HG02973 (cell line): ENCODE results near the gene DIP2B.

Source experiments
- ATAC-seq: cut with Tn5 transposase; IDR thresholded peaks from one replicate; pipeline ENCODE4 v1.9.1; 2021; ENCODE audit warnings: moderate library complexity; ENCODE audit not compliant: unreplicated experiment

The DIP2B gene

GRCh38 chr12:50633955-50634354, 129.2 kb downstream of the DIP2B start:
- no peak for ATAC-seq

DNA sequence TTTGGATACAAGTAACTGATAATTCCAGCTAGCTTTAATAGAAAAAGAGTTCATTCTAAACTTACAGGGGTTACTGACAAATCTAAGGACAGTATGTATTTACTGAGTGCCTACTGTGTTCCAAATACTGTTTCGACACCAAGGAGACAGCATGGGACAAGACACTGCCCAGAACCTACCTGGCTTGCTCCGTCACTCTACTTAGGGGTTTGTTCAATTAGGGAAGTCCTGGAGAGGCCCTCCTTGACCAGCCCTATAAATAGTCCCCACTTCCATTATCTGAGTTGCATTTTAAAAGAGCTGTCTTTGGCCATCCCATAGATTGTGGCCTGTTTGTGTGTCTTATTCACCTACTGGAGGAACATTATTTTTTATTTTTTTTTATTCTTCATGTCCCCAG, 129.6 kb downstream of the DIP2B start:
- no peak for ATAC-seq

GRCh38 chr12:50635364-50635763, 130.6 kb downstream of the DIP2B start:
- ATAC-seq = no peak

DNA sequence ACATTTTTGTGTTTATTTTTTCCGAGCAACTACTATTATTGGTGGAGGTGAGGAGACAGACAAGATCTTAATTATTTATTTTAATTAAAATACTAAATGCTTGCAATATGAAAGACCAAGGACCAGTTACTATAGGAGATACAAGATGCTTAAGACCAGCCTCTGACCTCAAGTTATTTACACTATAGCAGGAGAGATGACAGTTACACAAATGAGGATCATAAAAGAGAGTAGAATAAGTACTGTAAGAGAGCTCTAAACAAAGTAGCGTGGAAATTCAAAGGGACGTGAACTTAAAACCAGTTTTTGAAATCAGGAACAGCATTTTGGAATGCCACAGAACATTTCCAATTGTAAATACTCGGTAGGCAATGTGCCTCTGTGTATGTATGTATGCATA, 131.1 kb downstream of the DIP2B start:
- no peak for ATAC-seq

GRCh38 chr12:50636505-50636904, 131.7 kb downstream of the DIP2B start:
- ATAC-seq = no peak

GRCh38 chr12:50637870-50638481, 133.2 kb downstream of the DIP2B start:
- ATAC-seq = no peak

DNA sequence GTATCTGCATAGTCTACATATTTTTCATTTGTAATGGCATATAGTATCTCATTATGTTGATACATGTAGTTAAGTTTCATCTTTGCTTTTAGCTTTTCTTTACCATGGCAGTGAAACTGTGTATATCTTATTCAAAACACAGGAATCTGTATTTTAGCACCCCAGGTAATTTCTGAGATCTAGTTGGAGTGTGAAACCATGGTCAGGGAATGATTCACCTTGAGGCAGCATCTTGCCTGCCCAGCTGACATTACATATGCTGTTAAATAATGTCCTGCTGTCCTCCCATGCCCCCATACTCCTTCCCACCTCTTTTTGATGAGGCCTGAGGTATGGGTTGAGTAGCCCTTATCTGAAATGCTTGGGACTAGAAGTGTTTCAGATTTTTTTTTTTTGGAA, 133.7 kb downstream of the DIP2B start:
- no peak for ATAC-seq

DNA sequence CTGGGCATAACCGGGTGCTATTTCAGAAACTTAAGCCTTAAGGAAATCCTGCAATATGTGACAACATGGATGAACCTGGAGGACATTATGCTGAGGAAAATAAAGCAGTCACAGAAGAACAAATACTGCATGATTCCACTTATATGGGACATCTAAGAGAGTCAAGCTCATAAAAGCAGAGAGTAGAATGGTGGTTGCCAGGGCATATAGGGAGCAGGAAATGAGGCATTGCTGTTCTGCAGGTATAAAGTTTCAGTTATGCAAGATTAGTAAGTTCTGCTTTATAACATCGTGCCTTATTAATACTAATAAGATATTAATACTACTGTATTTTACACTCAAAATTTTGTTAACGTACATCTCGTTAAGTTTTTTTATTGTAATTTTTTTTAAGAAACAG, 134.9 kb downstream of the DIP2B start:
- ATAC-seq = no peak

DNA sequence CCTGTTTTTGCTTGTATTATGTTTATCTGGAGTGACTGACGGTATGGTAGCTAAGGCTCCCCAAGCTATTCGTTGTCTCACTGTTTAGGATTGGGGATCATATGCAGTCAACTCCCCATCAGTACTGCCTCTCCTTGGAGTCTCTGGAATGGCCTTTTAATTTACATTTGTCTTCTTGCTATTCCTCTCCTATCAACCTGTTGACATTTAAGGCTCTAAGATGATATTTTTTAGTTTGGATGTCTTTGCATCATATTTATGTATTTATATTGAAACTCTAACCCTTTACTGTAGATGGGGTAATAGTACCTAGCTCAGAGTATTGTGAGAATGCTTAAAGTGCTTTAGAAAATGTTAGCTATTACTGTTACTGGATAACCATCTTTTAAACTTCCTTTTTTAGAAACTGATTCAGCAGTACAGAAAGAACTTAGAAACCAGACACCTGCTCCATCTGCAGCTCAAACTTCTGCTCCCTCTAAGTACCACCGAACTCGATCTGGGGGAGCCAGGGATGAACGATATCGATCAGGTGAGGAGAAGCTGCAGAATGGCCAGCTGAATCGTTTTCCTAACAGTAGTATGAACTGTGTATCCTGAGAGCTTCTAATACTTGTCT, 135.6 kb downstream of the DIP2B start:
- ATAC-seq = no peak

GRCh38 chr12:50641566-50641965, 136.8 kb downstream of the DIP2B start:
- ATAC-seq = no peak

- no peak for ATAC-seq
Observed at GRCh38 chr12:50642035-50642451, 137.3 kb downstream of the DIP2B start.

DNA sequence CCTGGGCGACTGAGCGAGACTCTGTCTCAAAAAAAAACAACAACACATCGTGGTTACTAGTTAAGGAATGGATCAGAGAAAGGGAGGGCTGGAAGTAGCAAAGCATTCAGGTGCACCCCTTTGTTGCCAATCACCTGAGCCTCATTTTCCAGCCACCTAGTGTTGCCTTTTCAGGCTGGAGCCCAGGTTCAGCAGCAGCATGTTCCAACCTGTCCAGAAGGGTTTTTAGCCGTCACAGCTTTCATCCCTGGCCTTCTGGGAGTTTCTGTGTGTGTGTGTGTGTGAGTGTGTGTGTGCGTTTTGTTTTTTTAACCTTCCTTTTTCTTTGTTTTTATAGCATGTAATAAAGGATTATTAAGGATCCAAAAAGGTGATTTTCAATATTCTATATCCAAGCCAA, 138.0 kb downstream of the DIP2B start:
- ATAC-seq = no peak

- ATAC-seq = no peak
Observed at GRCh38 chr12:50647031-50647430, 142.2 kb downstream of the DIP2B start.

DNA sequence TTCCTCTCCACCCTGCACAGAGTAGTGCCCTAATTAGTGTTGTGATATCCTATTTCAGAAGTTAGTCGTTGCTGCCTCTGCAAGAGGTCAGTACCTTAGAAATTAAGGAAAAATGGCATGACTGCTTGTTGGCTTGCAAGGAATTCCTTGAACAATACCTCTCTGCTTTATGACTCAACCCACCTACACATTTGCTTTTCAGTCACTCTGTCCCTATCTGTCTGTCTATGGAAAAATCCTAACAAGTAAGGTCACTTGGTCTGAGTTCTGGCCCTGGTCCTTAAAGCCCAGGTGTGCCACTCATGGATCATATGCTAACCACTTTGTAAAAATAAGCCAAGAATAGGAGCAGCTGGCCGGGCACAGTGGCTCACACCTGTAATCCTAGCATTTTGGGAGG, 142.7 kb downstream of the DIP2B start:
- no peak for ATAC-seq

GRCh38 chr12:50650285-50650684, 145.5 kb downstream of the DIP2B start:
- no peak for ATAC-seq

- ATAC-seq = no peak
Observed at GRCh38 chr12:50655374-50655921, 150.7 kb downstream of the DIP2B start.

DNA sequence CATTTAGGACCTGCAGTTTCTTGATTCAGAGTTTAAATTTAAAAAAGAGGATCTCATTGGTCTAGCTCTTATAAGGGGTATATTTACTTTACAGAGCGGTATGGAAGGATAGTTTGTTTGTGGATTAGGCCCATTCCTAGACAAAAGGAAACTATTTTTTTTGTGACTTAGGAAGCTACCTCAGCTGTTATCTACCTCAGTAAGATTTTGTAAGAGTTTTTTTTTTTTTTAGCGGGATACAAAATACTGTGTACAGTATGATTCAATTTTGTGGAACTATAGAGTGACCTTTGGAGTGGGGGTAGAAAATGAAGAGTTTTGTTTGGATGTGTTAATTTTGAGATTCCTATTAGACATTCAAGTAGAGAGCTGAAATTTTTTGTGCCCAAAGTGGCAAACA, 154.5 kb downstream of the DIP2B start:
- ATAC-seq = no peak

GRCh38 chr12:50659690-50660424, 155.1 kb downstream of the DIP2B start:
- ATAC-seq = no peak

GRCh38 chr12:50660425-50660822, 155.6 kb downstream of the DIP2B start:
- ATAC-seq = no peak

DNA sequence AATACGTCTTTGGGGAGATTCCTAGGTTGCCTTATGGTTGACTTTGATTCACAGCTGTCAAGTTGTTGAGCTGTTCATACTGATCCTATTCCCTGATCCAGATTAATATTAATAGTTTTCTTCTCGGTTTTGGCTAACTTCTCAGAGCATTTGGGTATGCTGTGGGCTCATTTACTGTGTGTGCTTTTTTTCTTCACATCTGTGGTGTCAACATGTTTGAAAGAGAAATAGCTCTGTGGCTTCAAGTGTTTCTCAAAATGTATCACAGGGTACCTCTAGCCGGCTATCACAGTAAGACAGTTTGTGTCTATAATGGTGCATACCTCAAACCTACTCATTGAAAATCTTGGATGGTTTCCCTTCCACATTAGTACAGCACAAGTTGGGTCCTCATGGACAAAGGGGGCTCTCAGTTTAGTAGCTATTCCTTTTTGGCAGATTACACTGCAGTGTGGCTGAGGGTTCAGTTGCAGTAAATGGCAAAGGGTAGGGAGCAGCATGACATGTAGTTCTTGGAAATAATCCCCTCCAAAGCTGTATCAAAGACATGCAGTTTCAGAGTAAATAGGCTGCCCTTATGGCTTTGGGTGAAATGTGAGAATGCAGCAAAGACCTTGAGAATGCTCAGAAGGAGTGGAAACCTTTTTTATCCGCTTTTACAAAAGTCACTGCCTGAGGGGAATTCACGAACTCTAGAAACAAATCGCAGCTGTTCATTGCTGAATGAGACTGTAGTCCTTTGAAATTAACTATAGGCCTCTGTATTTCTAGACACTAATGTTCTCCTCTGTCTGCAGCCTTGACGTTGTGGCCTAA, 156.7 kb downstream of the DIP2B start:
- ATAC-seq = no peak

DNA sequence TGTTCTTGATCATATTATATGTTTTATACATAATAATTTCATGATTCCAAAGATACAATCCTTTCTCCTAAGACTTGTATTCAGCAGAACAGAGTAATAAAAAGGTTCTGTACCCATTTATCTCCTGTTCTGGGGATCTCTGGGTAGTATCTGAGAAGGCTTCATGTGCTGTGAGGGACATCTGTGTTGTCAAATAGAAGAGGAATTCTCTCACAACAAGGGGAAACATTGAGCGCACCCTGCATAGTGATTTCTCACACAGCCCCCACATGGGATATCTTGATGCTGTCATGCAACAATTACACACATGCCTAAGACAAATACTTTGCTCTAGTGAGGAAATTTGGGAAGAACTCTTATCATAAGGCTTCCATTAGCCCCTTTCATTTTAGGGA, 157.3 kb downstream of the DIP2B start:
- ATAC-seq = no peak
